GM18502 (cell line): ENCODE data around the gene ULK2.
"Not testable (repeated sequence)": the region's sequence is repeated elsewhere in the genome, so short reads cannot be mapped to it uniquely, and the experiment has no call there.

ENCODE experiments used
- ATAC-seq: cut with Tn5 transposase; IDR thresholded peaks from one replicate; pipeline ENCODE4 v1.9.1; 2021; ENCODE audit warnings: mild to moderate bottlenecking; ENCODE audit not compliant: unreplicated experiment, poor library complexity

The ULK2 gene

DNA sequence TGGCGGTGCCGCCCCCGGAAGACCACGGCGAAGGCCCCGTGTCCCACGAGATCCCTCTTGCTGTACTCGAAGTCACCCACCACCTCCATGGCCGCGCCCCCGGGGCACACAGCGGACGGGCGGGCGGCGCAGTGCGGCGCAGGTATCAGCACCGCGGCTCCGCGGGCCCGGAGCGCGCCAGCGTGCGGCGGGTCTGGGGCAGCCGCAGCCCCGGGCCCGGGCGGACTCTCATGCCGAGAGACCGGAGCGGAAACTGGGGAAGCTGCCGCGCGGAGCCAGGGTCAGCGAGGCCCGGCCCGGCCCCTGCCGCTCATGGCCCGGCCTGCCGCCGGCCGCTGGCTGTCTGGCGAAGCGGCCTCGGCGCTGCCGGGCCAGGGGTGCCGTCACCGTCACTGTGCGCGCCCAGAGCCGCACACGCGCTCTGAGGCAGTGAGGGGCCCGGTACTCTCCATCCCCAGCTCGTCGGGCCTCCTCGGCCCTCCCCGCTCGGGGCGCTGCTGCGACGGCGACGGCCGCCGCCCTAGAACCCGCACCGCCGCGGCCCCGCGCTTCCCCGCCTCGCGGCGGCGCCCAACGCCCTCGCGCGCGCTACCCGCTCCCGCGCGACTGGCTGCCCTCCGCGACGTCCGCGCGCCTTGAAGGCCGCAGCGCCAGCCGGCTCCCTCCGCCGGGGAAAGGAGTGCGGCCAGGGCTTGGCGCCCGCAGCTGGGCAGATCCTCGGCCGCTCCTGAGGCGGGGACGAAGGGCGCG lies at the start of gene ULK2:
TSS of gene ULK2 (minus strand) at position 608 of the 750 bp plus-strand sequence. CDS start at position 89, 519 bp downstream.
- peak; percentile 58 for ATAC-seq

DNA sequence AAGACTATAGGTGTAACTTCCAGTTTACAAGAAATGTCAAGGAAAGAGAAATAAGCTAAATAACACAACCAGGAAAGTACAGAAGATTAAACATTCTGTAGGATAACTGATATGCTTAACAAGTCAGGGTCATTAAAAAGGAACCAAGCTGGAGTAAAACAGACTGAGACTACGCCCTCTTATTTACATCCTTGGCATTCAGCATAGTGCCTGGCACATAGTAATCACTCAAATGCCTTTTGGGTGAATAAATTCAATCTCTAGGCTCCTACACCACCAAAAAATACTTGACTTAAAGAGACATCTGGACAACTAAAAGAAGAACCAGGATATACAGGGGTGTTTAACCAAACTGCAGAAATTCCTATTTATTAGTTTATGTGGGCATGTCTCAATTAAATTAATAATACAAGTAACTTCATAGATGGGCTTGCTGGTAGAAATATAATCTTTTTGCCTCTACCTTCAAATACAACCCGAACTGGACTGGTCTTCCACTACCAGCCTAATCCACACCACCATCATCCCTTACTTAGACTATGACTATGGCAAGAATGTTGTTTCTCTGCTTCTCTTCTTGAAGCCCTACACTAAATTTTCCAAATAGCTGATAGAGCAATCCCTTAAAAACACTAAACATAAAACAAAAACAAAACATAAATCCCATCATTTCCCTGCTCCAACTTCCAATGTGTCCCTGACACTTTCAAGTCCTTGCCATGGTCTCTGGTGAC lies 47.7 kb upstream of the ULK2 start:
- ATAC-seq = no peak

DNA sequence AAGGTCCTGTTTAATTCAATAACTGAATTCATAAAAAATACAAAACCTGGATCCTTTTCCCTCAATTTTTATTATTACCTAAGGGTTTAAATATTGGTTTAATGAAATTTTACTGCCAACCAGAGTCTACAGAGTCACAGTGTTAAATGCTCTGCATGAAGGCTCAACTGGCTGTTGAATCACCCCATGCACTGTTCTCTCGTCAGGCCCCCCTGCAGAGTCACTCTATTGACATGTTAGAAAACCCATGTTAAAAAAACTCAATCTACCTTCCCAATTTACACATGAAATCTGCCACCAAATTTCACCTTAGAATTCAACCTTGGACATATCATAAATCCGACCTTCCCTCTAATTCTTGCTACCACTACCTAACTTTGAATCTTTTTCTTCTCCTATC lies 43.3 kb upstream of the ULK2 start:
- ATAC-seq = no peak

DNA sequence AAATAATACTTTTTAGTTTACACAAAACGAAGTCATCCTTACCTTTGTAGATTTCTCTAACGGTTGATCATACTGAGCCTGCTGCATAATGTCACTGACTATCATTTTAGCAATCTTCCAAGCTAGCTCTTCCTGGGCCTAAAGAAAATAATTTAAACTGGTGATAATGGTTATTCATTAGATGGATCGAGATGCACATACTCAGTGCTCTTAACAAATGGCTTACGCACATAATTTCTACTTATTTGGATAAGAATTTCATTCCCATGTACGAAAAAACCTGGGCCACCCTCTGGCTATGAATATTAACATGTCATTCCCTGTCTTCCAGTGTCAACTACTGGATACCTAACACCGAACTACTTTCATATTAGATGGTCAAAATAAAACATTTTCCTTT lies 41.4 kb upstream of the ULK2 start:
- ATAC-seq = no peak

DNA sequence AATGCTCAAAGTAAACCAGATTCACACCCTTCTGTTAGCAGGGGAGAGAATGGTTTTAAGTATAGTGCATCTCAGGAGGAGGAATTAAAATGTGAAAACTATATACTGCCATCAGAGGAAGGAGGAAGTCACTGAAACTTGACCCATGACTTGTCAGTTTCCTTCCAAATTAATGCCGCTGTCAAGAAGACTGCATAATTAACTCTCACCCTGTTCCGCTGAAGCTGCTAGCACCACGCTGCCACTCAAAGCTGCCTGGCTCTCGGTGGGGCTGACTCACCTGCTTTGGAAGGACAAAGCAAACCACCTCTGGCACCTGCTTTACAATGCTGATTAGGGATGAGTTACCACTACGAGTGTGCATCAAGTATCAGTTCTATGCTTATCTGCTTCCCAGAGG lies 37.8 kb upstream of the ULK2 start:
- ATAC-seq = no peak

DNA sequence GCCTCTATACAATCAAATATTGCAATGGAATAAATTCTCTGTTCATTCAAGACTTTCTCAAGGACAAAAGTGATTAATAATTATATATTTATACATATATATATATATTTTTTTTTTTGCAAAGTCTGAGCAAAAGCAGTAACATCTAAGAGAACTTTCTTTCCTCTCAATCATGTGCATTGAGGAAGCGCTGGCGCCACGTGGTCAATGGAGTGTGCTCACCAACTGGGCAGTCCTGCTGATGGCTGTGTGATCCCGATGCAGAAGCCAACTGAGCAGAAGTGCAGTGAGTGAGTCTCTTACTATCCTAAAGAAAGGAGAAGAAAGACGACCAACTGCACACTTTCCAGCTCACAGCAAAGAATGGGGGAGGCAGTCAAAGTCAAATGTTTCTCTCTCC lies 37.2 kb upstream of the ULK2 start:
- no peak for ATAC-seq

DNA sequence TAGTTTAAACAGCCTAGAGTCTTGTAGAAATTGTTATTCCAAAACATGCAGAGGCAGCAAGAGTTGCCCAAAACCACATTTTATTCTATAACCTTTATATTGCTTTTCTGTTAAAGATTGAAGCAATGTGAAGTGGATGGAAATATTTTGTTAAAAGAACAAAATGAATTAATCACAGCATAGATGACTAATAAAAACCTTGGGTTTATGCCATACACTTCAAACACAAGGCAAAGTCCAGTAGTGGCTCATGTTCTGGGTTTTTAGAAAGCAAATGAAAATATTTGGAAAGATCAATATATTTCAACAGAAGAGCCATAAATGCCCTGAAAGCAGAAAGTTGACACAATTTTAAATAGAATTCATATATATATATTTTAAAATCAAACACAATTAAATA lies 36.7 kb upstream of the ULK2 start:
- ATAC-seq = no peak

DNA sequence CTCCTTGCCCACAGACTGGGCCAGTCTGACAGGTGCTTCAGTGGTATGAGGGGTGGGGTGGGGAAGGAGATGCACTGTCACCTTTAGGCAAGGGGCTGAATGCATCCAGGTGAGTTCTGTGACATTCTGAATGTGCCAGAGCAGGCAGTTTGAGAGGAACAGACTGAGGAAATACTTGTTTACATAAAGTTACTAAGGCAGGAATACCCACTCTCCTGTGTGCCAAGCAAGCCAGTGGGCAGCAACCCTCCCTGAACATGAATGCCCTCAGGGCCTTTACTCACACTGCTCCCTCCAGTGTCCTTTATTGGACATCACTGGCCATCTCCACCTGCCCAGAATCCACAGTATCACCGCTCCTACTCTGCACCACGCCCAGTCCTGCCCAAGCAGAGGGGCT lies 33.1 kb upstream of the ULK2 start:
- no peak for ATAC-seq

DNA sequence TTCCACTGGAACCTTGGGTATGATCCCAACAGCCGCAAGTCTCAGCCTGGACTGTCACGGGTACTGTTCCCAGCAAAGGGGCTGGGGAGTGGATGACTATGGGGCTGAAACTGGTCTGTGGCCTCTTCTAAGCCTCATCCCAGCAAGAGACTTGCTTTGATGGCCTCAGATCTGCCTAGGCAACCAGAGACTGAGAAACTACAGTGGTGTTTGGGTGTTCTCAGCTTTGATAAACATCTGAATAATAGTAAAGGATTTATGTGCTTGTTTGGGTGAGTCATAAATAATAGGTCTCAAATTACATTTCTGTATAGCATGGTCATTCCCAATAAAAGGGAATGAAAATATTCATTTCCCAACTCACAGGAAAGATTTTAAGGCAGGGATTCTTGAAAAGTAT lies 30.2 kb upstream of the ULK2 start:
- ATAC-seq = no peak

DNA sequence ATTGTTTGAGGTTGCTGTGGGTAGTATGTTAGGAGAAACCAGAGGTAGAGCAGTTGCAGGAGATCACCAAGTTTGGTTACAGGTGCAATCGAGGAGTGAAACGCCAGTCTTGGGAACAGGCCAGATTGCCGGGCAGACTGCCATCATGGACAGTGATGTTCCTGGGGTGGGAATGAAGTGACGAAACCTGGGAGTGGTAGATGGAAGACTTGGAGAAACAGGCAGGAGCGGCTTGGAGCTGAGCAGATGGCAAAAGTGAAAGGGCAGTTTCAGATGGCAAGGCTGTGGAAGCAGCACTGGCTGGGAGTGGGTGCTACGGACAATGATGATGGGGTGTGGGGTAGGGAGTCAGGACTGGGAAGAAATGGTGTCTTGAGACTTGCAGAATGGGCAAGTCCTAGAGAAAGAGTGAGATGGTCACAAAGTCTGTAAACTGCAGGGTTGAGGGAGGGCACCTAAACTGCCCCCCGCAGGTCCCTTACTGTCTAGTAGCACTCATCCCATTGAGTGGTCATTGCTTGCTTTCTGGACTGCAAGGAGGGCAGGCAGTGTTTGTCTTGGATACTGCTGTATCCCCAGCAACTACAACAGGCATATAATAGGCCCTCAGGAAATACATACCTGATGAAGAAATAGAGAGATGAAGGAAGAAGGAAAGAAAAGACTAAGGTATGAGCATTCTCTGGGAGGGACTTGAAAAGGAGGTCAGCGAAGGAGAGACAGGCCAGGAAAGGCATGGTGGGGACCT lies 29.5 kb upstream of the ULK2 start:
- no peak for ATAC-seq

DNA sequence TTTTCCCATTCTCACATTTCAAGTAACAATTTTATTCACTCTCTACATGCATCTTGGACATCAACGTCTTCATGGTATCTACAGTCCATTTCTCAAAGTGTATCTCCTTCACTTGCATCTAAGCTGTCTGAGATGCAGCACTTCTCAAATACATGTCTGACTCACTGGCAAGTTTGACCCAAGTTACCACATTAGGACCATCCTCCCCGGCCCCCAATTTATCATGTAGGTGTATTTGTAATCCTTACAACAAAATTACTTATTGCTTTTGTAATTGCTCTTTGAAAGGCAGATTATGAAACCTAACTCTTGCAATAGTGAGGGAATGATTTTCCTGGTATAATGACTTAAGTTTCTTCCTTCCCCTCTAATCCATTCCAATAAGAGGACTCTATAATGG lies 28.9 kb upstream of the ULK2 start:
- ATAC-seq = no peak

DNA sequence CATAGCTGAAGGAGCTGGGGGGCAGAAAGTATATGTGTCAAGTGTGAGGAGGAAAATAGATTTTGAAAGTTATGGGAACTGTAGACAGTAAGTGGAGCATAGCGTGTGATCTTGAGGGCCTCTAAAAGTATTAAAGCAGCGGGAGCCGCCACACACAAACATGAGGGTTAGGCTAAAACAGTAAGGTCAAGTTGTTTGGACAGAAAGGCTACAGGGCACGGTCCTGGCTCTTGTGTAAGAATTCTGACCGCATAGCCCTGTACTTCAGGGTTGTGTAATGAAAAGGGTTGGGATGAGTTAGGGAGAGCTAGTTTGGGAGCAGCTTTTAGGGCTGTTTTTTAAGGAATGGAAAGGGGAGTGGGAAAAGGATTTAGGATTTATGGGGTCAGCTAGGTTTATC lies 22.8 kb upstream of the ULK2 start:
- ATAC-seq = not testable (repeated sequence)

DNA sequence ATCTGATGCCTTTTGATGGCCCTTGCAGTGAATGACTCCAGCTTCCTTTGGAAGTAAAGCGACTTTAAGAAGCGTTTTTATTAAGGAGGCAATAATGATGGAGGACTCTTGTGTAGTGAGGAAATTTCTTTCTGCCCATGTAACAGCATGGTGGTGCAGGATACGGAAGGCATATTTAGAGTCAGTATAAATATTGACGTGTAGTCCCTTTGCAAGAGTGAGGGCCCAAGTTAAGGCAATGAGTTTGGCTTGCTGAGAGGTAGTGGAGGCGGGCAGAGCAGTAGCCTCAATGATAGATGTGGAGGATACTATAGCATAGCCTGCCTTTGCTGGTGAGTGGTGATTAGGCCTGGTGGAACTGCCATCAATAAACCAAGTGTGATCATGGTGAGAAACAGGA lies 22.3 kb upstream of the ULK2 start:
- ATAC-seq = not testable (repeated sequence)

DNA sequence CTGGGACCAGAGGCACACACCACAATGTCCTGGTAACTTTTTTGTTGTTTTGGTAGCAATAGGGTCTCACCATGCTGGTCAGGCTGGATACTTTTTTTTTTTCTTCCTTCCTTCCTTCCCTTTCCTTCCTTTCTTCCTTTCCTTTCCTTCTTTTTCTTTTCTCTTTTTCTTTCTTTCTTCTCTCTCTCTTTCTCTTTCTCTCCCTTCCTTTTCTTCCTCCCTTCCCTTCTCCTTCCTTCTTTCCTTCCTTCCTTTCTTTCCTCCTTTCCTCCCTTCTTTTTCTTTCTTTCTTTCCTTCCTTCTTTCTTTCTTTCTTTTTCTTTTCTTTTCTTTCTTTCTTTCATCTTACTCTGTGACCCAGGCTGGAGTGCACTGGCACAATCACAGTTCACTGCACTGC lies 18.4 kb upstream of the ULK2 start:
- no peak for ATAC-seq

DNA sequence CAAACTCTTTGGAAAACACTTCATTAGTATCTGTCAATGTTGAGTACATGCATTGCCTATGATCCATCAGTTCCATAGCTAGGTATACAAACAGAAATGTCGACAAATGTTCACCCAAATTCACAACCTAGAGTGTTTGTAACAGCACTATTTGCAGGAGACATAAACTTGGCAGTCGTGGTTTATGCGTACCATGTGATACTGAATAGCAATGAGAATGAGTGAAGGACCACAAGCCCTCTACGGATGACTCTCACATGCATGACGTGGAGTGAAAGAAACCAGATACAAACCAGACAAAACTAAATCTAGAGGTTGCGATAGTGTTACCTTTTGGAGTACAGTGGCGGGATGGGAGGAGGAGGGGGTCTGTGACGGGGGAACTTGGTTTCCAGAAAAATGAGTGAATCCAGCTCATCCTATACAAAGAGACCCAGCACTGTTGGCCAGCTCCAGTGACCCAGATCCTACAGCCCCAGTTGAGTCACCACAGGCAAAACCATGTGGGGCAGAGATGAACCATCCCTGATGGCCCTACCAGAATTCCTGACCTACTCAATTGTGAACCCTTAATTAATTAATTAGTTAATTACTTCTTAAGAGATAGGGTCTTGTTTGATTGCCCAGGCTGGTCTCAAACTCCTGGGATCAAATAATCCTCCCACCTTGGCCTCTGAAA lies 15.9 kb upstream of the ULK2 start:
- ATAC-seq = no peak

DNA sequence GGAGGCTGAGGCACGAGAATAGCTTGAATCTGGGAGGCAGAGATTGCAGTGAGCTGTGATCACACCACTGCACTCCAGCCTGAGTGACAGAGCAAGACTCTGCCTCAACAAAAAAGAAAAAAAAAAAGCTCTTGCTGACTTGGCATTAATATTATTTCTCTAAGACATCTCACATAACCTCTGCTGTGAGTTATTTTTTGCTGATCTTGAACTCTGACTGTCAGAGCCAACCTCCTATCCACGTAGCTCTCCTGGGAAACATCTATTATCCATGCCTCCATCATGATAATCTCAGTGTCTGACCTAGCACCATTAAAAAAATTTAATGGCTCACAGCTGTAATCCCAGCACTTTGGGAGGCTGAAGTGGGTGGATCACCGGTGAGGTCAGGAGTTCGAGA lies 12.7 kb upstream of the ULK2 start:
- no peak for ATAC-seq

DNA sequence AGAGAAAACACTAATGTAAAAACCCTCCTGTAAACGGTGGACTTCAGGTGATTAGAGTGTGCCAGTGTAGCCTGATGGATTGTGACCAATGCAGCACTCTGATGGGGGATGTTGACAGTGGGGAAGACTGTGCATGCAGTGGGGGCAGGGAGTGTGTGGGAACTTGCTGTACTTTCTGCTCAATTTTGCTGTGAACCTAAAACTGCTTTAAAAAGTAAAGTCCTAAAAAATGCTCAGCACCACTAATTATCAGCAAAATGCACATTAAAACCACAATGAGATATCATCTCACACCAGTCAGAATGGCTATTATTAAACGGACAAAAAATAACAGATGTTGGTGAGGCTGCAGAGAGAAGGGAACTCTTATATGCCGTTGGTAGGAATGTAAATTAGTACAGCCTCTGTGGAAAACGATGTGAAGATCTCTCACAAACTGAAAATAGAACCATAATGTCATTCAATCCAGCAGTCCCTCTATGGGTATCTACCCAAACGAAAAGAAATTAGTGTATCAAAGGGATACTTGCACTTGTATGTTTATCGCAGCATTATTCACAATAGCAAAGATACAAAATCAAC lies 9.7 kb upstream of the ULK2 start:
- no peak for ATAC-seq

DNA sequence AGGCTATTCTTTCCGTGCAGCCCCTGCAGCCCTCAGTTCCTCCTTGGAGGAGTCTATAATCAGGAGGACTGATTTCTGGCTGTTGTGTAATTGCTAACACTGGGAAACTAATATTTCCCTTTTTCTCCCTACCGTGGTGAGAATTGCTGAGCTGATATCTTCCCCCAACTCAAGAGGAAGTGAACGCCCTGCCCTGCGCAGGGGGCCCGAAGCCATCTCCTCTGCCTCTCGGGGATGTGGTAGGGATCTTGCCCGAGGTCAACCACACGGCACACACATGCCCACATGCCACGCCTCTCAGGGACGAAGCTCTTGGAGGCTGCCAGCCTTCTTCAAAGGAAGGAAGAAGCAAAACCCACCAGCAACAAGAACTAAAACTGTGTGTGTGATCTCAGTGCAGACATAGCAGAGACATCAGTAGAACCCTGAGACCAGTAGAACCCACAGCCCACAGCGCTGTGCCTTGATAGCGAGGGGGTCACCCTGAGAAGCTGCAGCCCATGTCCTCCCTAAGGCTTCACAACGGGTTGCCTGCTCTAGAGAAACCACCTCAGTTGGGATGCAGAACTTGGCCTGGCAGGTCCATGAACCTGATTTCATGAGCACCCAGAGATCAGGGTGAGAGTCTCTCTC lies 8.9 kb upstream of the ULK2 start:
- ATAC-seq = no peak

DNA sequence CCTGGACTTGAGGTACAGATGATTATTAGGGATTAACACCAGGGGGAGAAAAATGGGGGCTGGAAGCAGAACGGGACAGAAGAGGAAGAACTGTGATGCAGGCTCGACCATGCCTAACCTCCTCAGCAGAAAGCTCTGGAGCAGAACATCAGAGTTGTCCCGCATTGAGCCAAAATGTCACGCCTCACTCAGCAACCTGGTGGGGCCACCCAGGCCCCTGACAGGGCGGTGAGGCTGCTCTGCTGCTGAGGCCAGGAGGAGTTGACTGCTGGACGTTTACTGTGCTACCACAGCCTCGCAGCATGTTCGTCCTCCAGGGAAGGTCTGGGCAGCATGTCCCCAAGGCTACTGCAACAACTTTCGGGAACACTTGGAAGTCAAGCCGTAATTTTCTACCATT lies 6.5 kb upstream of the ULK2 start:
- no peak for ATAC-seq

DNA sequence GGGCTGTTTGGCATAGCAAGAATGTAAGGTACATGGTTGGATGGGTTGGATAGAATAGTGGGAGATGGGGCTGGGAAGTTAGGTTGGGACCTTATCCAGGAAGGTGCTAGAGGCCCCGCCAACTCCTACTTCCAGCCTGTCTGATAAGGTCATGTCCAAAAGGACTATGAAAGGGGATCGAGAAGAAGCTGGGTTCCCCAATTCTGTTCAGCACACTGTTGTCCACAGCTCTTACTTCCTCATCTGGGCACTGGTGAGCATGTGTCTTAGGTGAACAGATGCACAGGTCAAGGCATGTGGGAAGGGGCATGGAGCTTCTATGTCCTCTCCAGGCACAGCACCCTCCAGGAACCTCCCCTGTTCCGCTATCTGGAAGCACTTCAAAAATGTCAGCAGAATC lies 5.6 kb upstream of the ULK2 start:
- no peak for ATAC-seq
